GM18505 (cell line): Measurements from ENCODE around the gene MYO10.

ENCODE experiments used
- ATAC-seq: cut with Tn5 transposase; IDR thresholded peaks from one replicate; pipeline ENCODE4 v1.9.1; 2021; ENCODE audit not compliant: unreplicated experiment
- POLR2A ChIP-seq: IDR thresholded peaks from 4 replicates; pipeline ENCODE4 v1.6.1; 2011; ENCODE audit warnings: borderline replicate concordance; ENCODE audit not compliant: insufficient read depth, insufficient read length; ENCODE audit errors: extremely low read depth

Gene MYO10

DNA sequence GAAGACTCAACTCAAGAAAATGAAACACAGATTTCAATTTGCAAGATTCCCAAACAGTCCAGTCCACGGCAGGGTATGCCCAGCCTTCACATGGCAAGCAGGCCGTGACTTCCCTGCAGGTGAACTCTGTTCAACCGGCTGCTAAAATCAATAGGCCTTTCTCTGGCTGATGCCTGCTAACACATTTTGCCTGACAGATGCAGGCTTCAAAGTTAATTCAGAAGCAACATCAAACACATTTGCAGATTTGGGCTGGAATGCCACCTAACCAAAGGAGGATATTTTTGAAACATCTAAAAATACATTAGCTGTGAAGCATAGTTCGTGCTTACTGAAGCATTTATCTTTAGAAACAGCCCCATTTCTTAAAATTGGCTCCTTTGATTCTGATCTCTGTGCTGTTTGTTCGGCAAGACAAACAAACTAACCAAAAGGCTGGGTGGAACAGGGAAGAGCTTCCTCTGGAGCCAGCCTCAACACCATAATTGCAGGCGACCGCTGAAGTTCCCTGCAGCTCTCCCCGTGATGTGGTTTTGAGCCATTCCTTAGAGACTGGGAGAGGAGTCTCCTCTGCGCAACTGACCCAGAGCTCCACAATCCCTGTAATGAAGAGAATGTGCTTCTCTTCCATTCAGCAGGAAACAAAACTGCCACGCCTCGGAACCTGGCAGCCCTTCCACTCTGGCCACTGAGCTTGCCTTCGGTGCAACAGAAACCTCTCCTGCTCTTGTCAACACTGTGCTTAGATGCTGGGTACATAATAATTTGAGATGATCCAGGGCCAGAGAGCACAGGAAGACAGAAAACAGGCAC is 126.5 kb downstream of the MYO10 start:
- no peak for ATAC-seq
- TF ChIP-seq POLR2A, result no peak

DNA sequence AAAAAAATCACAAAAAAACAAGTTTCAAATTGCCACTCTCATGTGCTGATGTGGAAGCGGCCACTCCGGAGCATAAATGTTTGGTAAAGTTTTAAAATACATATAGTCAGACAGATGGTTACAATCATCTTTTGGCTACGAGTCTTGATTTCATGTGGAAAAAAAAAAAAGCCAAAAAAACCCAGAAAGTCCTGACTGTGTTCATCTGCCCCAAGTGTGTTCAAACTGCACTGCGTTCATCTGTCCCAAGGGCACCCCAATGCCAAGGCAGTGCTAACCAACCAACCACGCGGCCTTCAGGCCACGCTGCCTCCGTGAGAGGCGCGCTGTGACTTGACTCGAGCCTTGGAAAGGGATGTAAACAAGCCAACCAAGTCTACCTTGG is 127.1 kb downstream of the MYO10 start:
- no peak for ATAC-seq
- TF ChIP-seq POLR2A, result no peak

DNA sequence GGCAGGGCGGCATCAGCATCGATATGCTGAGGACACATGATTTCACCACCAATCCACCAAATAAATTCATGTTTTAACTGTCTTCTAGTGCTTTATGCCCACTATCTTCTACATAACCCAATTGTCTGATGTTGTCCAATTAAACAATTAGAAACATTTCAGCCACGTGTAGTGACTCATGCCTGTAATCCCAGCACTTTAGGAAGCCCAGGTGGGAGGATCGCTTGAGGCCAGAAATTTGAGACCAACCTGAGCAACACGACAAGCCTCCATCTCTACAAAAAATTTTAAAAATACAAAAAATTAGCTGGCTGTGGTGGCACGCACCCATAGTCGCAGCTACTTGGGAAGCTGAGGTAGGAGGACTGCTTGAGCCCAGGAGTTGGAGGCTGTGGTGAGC is 128.1 kb downstream of the MYO10 start:
- no peak for ATAC-seq
- TF ChIP-seq POLR2A, result no peak

DNA sequence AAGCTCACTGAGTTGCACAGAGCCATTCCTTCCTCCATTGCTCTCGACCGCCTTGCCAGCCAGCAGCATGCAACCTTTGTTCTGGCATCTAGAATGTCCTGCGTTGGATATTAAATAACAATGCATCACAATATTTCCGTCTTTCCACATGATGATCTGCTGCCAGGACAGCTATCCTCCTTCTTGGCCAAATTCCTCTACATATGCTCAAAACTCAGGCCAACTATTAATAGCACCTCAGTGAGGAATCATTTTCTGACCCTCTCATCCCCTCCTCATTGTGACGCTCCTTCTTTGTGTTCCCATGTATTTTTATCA is 128.6 kb downstream of the MYO10 start:
- ATAC-seq, result no peak
- TF ChIP-seq POLR2A, result no peak

DNA sequence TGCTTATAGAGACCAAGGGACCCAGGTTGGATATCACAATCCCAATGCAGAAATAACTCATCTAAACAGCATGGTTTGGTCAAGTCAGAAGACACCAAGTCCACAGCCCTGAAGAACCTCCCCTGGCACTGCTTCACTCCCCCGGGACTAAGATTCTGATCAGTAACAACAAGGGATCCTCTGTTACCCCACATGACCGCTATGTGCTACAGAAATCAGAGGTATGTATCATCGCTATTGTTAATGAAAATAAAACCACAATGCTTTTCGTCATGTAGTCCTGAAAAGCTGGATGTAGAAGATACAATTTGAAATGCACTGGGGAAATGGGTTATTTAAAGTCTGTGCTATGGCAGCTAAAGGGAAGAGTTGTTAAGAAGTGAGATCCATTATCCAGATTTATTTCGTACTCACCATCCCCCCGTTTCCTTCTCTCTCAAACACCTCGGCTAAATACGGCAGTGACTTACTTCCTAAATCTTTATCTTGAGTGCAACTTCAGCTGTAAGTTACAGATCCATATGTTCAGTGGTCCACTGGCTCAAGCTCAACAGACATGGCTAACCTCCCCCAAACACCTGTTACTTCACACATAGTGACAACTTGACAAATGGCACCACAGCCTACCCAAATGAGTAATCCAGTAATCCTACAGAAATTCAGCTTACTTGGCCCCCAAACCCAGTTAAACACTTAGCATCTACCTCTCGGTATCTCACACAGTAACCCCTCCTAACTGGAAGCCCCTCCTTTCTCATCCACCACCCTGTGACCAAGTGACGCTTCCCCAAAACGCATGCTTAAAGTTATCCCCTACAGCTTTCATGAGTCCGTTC is 129.2 kb downstream of the MYO10 start:
- ATAC-seq, result no peak
- no peak for TF ChIP-seq POLR2A

DNA sequence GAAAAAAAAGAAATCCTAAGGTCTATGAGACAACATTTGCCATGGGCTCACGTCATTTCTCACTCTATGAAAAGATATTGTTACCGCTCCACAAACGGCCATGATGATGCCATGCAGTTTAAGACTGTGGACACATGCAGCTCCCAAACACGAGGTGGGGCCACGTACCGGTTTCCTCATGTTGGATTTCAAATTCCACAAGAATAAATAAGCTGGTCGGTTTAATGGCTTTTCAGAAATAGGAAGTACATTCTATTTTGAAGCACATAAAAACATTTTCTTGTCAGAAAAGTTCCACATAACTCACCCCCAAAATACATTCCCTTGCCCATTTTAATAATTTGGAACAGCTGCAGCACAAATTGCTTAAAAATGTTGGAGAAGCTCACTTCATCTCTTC is 130.6 kb downstream of the MYO10 start:
- no peak for TF ChIP-seq POLR2A
- ATAC-seq, result no peak

DNA sequence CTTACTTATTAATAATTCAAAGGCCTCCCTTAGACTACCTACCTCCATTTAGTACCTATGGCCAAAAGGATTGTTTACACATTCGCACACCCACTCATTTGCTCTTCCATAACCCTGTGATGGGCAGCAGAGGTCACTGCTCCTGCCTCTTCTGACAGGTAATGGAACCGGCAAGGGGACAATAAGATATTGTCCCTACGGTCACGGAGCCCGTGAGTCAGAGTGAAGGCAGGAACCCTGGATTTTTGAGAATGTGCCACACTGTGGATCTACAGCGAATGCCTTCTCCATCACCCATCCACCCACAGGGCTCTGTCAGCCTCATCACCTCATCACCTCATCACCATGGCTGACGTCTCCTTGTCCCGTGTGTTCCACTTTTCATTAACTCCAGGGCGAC is 132.3 kb downstream of the MYO10 start:
- ATAC-seq, result no peak
- TF ChIP-seq POLR2A, result no peak

DNA sequence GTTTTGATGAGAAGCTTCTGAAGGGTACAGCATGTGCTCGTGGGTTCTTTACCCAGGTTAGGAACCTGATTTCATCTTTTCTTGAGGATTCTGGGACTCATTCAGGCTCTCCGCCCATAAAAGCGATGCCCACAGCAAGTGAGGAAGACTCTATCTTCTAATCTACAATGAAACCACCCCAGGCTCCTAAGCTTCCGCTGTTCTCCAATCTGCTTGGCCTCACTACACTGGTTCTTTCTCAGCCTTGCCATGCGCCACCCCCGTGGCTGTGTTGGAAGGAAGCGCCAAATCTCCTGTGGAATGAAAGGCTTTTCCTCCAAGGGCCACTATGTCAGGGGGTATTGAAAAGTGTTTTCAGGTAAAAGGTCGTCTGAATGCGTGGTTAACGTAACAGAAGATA is 135.6 kb downstream of the MYO10 start:
- TF ChIP-seq POLR2A, result no peak
- no peak for ATAC-seq

DNA sequence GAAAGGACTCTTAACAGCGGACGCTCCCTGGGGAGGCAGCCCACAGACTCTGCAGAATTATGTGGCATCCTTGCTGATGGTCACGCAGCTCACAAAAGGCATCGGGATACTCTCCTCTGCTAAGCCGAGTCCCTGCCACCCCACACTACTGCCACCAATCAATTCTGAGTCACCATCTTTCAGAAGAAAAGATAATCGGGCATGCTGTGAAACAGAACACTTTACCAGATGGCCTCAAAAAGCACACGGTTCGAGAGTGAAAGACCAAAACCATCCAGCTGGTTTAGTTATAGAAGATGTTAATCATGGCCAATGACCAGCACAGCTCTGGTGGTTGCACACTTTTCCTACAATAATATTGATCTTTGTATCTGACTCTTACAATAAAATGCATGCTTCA is 136.3 kb downstream of the MYO10 start:
- TF ChIP-seq POLR2A, result no peak
- no peak for ATAC-seq

DNA sequence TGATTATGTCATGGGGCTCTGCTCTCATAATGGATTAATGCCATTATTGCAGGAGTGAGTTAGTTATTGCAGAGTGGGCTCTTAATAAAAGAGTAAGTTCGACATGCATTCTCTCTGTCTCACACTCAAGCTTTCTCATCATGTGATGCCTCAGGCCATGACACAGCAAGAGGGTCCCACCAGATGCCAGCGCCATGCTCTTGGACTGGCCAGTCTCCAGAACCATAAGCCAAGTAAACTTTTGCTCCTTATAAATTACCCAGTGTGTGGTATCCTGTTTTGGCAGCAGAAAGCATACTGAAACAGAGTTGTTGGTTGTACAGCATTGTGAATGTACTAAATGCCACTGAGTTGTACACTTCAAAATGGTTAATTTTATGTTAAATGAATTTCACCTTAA is 138.1 kb downstream of the MYO10 start:
- no peak for ATAC-seq
- TF ChIP-seq POLR2A, result no peak

DNA sequence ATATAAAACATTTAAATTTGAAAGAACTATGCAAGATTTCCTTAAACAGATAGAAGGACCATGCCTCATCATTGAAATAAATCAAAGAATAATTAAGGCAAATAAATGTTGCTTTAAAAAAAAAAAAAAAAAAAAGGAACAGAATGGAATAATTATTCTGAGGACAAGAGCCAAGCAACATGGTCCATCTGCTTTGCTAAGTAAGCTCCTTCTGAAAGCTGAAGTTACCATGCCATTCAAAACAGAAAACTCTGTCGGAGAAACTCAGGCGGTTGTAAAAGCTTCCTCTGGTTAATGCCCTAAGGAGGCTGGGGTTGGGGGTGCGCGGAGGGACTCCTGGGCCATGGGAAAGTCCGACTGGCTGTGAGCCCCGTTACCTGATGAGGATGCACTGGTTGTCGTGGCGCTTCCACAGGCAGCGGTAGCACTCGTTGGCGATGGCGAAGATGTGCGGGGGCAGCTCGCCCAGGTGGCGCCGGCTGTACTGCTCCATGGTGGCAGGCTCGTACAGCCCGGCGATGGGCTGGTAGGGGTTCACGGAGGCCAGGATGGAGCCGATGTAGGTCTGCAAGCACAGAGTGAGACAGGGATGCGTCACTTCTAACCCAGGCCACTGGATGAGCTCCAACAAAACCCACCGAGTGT is 141.7 kb downstream of the MYO10 start:
- no peak for ATAC-seq
- TF ChIP-seq POLR2A, result no peak

DNA sequence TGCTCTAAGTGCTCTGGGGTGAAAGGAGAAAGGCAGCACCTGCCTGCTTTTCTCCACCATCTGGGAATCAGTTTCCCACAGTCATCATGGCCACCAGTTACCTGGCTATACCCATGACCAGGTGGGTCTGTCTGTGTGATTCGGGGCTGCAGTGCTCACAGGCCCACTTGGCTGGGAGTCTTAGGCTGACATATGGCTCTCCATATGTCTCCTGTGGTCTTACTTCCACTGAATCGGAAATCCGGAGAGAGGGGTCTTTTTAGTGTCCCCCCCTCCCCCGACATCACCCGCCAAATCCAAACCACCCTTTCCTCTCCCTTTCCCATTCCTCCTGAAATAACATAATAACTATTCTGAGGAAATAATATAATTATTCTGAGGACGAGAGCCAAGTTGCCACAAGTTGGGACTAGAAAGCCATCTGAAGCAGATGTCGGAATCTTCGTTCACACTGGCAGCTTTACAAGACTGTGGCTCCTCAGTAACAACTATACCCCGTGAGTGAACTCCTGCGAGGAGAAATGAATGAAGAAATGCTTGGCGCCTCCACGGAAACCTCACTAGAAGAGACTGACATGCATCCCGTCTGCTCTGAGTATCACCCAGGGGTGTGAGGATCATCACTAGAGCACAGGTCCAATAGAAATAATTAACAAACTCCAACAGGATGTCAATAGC is 143.4 kb downstream of the MYO10 start:
- no peak for TF ChIP-seq POLR2A
- no peak for ATAC-seq

DNA sequence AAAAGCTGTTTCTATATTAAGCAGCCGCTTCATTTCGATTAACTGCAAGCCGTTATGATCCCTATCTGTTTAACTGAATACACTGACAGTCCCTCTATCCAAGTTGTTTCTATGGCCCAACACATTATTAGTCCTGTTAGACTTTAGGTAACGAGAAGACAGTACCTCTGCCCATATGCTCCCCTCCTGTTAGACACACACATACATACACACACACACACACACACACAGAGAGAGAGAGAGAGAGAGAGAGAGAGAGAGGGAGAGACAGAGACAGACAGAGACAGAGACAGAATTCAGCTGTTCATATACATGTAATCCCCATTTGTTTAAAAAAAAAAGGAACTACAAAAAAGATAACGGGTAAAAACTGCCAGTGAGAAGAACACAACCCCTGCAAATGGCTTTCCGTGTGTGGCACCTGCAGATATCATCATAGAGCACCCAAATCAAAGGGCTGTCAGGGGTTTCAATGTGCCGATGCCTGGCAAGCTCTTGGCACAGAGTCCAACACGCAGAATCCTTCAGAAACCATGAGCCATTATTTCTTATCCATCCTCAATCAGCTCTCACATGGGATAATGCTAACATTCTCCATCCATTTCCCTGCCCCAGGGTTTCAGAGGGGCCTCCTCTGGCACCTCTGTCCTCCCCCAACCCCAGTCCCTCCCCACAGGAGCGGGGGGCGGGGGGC is 144.0 kb downstream of the MYO10 start:
- no peak for TF ChIP-seq POLR2A
- no peak for ATAC-seq
